GM12878 (cell line): ENCODE results near the gene MAZ.

Experiments
- ATF2 ChIP-seq: IDR thresholded peaks from 2 replicates; pipeline ENCODE4 v1.6.1; 2012; ENCODE audit warnings: low read length, inconsistent platforms
- ATF3 ChIP-seq: IDR thresholded peaks from 2 replicates; pipeline ENCODE4 v1.6.1; 2011; ENCODE audit warnings: low read depth, mild to moderate bottlenecking, low read length, moderate library complexity, borderline replicate concordance; ENCODE audit errors: extremely low read depth
- CTCF ChIP-seq, 3 experiments: IDR thresholded peaks in 2 of 3; conservative IDR thresholded peaks in 1 of 3; 2 replicates each; pipeline ENCODE4 v1.5.1; 2011; ENCODE audit warnings: low read depth in 3 of 3, low read length in 3 of 3, mild to moderate bottlenecking in 3 of 3, control low read depth in 2 of 3, moderate library complexity in 2 of 3, inconsistent platforms in 1 of 3, mixed read lengths in 1 of 3; ENCODE audit not compliant: control insufficient read depth in 2 of 3, insufficient read depth in 1 of 3; ENCODE audit errors: extremely low read depth in 1 of 3
- EZH2 ChIP-seq: IDR thresholded peaks from 2 replicates; pipeline ENCODE4 v1.6.1; 2012; ENCODE audit warnings: low read depth, mild to moderate bottlenecking, control low read depth, inconsistent platforms, low read length, borderline replicate concordance; ENCODE audit not compliant: control insufficient read depth
- MLLT1 ChIP-seq: fragments of 450-650 bp; IDR thresholded peaks from 2 replicates; pipeline ENCODE4 v1.6.1; 2016; ENCODE audit warnings: mild to moderate bottlenecking
- PAX8 ChIP-seq: fragments of 450-650 bp; IDR thresholded peaks from 2 replicates; pipeline ENCODE4 v1.6.1; 2017; ENCODE audit warnings: mild to moderate bottlenecking, moderate library complexity
- POLR2AphosphoS2 ChIP-seq: IDR thresholded peaks from 2 replicates; pipeline ENCODE4 v1.6.1; 2011; ENCODE audit warnings: low read depth, mild to moderate bottlenecking, low read length, improper control_type of control experiment, moderate library complexity
- POLR2AphosphoS5 ChIP-seq: IDR thresholded peaks from 2 replicates; pipeline ENCODE4 v1.6.1; 2011; ENCODE audit warnings: mild to moderate bottlenecking, low read length, inconsistent platforms
- RAD51 ChIP-seq: fragments of 450-650 bp; IDR thresholded peaks from 2 replicates; pipeline ENCODE4 v1.6.1; 2016; ENCODE audit warnings: moderate library complexity, mild to moderate bottlenecking, inconsistent platforms
- RELA ChIP-seq: fragments of 450-650 bp; IDR thresholded peaks from 2 replicates; pipeline ENCODE4 v1.8.0; 2014; ENCODE audit warnings: borderline replicate concordance; ENCODE audit not compliant: partially characterized antibody
- SIN3A ChIP-seq: IDR thresholded peaks from 2 replicates; pipeline ENCODE4 v1.6.1; 2012; ENCODE audit warnings: low read depth, low read length, improper control_type of control experiment
- SMC3 ChIP-seq: IDR thresholded peaks from 2 replicates; pipeline ENCODE4 v1.6.1; 2011; ENCODE audit warnings: low read length, improper control_type of control experiment, borderline replicate concordance
- YY1 ChIP-seq: IDR thresholded peaks from 2 replicates; pipeline ENCODE4 v1.6.1; 2011; ENCODE audit warnings: low read depth, mild to moderate bottlenecking, low read length

GRCh38 chr16:29836623-29837022 lies 30.3 kb downstream of the MAZ start:
- TF ChIP-seq PAX8 (no peak), CTCF (IDR thresholded peaks at IDR 0.05 in 2 of 3, conservative IDR thresholded peaks at IDR 0.05 in 1 of 3; ENCODE audit: control insufficient read depth in 2 of 3, extremely low read depth in 1 of 3, insufficient read depth in 1 of 3, low read depth in 3 of 3, low read length in 3 of 3) (no peak), POLR2AphosphoS2 (no peak), SIN3A (no peak), MLLT1 (no peak), ATF3 (no peak), ATF2 (no peak), EZH2 (no peak), SMC3 (no peak), YY1 (no peak), POLR2AphosphoS5 (no peak), RAD51 (no peak), RELA (no peak)
